SK-N-SH (cell line): ENCODE measurements around the gene MED29.

ENCODE experiments used
- EP300 ChIP-seq, 2 experiments: IDR thresholded peaks; 2 replicates each; pipeline versions ENCODE4 v1.4.0 to v1.6.1; 2012; ENCODE audit warnings: borderline replicate concordance in 1 of 2, low read depth in 1 of 2, low read length in 1 of 2
- EZH2phosphoT487 ChIP-seq: fragments of 200-600 bp; sonication (generic); IDR thresholded peaks from 2 replicates; pipeline ENCODE4 v1.6.1; 2017; ENCODE audit warnings: low read depth, mixed run types, mild to moderate bottlenecking, antibody characterized with exemption, moderate library complexity, borderline replicate concordance
- FOXM1 ChIP-seq: IDR thresholded peaks from 2 replicates; pipeline ENCODE4 v1.4.0; 2012; ENCODE audit warnings: low read depth, mild to moderate bottlenecking
- MEF2A ChIP-seq: IDR thresholded peaks from 2 replicates; pipeline ENCODE4 v1.4.0; 2012; ENCODE audit warnings: low read depth, borderline replicate concordance
- MXI1 ChIP-seq: IDR thresholded peaks from 2 replicates; pipeline ENCODE4 v1.6.1; 2012; ENCODE audit warnings: mild to moderate bottlenecking, low read depth, low read length, improper control_type of control experiment
- POLR2AphosphoS5 ChIP-seq: IDR thresholded peaks from 2 replicates; pipeline ENCODE4 v1.6.1; 2012; ENCODE audit warnings: low read depth, low read length
- RFX5 ChIP-seq: IDR thresholded peaks from 2 replicates; pipeline ENCODE4 v1.6.1; 2012; ENCODE audit warnings: mild to moderate bottlenecking, improper control_type of control experiment, low read length
- SIN3A ChIP-seq: IDR thresholded peaks from 2 replicates; pipeline ENCODE4 v1.6.1; 2012; ENCODE audit warnings: low read depth, mild to moderate bottlenecking, low read length, moderate library complexity, borderline replicate concordance
- TEAD4 ChIP-seq: IDR thresholded peaks from 2 replicates; pipeline ENCODE4 v1.4.0; 2012; ENCODE audit warnings: mild to moderate bottlenecking, borderline replicate concordance; ENCODE audit not compliant: insufficient read depth
- TF ChIP-seq, protein P1 (sequence below): fragments of 200-600 bp; sonication (generic); IDR thresholded peaks from 2 replicates; pipeline ENCODE4 v1.6.1; 2017; ENCODE audit warnings: antibody characterized with exemption, mild to moderate bottlenecking, moderate library complexity
- TF ChIP-seq, protein P2 (sequence below): IDR thresholded peaks from 2 replicates; pipeline ENCODE4 v1.4.0; 2012; ENCODE audit warnings: low read depth, borderline replicate concordance
- TF ChIP-seq, protein P3 (sequence below): IDR thresholded peaks from 2 replicates; pipeline ENCODE4 v1.4.0; 2012; ENCODE audit warnings: low read depth
- TF ChIP-seq, protein P4 (sequence below): IDR thresholded peaks from 2 replicates; pipeline ENCODE4 v1.6.1; 2012; ENCODE audit warnings: mild to moderate bottlenecking, low read depth, low read length, moderate library complexity
- TF ChIP-seq, protein P5 (sequence below): fragments of 150-350 bp; IDR thresholded peaks from 2 replicates; pipeline ENCODE4 v1.6.1; 2017; ENCODE audit warnings: antibody characterized with exemption, low read length, low read depth, borderline replicate concordance

DNA sequence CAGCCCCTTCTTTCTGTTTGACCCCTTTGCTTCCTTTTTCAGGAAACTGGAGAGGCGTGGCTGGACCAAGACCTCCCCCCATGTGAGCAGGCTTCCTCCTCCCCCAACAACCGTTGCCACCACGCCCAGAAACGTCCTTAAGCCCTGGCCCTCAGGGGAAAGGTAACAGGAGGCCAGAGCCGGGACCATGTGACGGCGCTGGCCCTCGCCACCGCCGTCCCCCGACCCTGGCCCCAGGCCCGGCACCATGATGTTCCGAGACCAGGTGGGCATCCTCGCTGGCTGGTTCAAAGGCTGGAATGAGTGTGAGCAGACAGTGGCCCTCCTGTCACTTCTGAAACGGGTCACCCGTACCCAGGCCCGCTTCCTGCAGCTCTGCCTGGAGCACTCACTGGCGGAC, 34.5 kb upstream of the MED29 start:
- TF ChIP-seq, protein P1, sequence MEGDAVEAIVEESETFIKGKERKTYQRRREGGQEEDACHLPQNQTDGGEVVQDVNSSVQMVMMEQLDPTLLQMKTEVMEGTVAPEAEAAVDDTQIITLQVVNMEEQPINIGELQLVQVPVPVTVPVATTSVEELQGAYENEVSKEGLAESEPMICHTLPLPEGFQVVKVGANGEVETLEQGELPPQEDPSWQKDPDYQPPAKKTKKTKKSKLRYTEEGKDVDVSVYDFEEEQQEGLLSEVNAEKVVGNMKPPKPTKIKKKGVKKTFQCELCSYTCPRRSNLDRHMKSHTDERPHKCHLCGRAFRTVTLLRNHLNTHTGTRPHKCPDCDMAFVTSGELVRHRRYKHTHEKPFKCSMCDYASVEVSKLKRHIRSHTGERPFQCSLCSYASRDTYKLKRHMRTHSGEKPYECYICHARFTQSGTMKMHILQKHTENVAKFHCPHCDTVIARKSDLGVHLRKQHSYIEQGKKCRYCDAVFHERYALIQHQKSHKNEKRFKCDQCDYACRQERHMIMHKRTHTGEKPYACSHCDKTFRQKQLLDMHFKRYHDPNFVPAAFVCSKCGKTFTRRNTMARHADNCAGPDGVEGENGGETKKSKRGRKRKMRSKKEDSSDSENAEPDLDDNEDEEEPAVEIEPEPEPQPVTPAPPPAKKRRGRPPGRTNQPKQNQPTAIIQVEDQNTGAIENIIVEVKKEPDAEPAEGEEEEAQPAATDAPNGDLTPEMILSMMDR, result no peak
- TF ChIP-seq, protein P2, sequence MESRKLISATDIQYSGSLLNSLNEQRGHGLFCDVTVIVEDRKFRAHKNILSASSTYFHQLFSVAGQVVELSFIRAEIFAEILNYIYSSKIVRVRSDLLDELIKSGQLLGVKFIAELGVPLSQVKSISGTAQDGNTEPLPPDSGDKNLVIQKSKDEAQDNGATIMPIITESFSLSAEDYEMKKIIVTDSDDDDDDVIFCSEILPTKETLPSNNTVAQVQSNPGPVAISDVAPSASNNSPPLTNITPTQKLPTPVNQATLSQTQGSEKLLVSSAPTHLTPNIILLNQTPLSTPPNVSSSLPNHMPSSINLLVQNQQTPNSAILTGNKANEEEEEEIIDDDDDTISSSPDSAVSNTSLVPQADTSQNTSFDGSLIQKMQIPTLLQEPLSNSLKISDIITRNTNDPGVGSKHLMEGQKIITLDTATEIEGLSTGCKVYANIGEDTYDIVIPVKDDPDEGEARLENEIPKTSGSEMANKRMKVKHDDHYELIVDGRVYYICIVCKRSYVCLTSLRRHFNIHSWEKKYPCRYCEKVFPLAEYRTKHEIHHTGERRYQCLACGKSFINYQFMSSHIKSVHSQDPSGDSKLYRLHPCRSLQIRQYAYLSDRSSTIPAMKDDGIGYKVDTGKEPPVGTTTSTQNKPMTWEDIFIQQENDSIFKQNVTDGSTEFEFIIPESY, result no peak
- no peak for TF ChIP-seq EP300 (IDR thresholded peaks at IDR 0.05; ENCODE audit: borderline replicate concordance in 1 of 2, low read depth in 1 of 2, low read length in 1 of 2)
- TF ChIP-seq, protein P3, sequence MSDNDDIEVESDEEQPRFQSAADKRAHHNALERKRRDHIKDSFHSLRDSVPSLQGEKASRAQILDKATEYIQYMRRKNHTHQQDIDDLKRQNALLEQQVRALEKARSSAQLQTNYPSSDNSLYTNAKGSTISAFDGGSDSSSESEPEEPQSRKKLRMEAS, result no peak
- TF ChIP-seq RFX5, result no peak
- TF ChIP-seq, protein P4, sequence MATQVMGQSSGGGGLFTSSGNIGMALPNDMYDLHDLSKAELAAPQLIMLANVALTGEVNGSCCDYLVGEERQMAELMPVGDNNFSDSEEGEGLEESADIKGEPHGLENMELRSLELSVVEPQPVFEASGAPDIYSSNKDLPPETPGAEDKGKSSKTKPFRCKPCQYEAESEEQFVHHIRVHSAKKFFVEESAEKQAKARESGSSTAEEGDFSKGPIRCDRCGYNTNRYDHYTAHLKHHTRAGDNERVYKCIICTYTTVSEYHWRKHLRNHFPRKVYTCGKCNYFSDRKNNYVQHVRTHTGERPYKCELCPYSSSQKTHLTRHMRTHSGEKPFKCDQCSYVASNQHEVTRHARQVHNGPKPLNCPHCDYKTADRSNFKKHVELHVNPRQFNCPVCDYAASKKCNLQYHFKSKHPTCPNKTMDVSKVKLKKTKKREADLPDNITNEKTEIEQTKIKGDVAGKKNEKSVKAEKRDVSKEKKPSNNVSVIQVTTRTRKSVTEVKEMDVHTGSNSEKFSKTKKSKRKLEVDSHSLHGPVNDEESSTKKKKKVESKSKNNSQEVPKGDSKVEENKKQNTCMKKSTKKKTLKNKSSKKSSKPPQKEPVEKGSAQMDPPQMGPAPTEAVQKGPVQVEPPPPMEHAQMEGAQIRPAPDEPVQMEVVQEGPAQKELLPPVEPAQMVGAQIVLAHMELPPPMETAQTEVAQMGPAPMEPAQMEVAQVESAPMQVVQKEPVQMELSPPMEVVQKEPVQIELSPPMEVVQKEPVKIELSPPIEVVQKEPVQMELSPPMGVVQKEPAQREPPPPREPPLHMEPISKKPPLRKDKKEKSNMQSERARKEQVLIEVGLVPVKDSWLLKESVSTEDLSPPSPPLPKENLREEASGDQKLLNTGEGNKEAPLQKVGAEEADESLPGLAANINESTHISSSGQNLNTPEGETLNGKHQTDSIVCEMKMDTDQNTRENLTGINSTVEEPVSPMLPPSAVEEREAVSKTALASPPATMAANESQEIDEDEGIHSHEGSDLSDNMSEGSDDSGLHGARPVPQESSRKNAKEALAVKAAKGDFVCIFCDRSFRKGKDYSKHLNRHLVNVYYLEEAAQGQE, result no peak
- TF ChIP-seq POLR2AphosphoS5, result no peak
- TF ChIP-seq, protein P5, sequence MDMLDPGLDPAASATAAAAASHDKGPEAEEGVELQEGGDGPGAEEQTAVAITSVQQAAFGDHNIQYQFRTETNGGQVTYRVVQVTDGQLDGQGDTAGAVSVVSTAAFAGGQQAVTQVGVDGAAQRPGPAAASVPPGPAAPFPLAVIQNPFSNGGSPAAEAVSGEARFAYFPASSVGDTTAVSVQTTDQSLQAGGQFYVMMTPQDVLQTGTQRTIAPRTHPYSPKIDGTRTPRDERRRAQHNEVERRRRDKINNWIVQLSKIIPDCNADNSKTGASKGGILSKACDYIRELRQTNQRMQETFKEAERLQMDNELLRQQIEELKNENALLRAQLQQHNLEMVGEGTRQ, result no peak
- TF ChIP-seq MEF2A, result no peak
- TF ChIP-seq EZH2phosphoT487, result no peak
- no peak for TF ChIP-seq FOXM1
- TF ChIP-seq MXI1, result no peak
- no peak for TF ChIP-seq SIN3A
- no peak for TF ChIP-seq TEAD4
